Inferior parietal cortex (tissue), 1 donor: ENCODE results near the gene SREBF1.

ENCODE experiments used
- DNase-seq: peaks from one replicate; pipeline ENCODE4 v3.0.0-alpha.2; 2016; ENCODE audit errors: extremely low spot score

The SREBF1 gene

GRCh38 chr17:17859909-17860765 lies 23.4 kb upstream of the SREBF1 start:
- peak; percentile 83 for DNase-seq

DNA sequence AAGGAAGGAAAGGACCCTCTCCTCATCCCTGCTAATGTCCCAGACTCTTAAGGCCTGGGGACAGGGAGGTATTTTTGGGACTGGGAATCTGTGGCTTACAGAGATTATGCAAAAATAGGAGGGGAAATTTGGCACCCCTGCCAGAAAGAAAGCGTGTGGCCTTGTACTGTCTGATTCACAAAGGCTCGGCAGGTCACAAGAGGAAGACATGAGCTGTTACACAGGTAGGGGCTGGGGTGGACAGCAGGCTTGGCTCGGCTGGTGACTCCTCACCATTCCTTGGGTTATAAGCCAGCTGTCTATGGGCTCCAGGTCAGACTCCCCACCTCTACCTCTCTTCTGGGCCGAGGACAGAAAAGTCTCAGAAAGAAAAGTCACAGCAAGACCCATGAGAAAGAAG lies 20.7 kb upstream of the SREBF1 start:
- DNase-seq: no peak

DNA sequence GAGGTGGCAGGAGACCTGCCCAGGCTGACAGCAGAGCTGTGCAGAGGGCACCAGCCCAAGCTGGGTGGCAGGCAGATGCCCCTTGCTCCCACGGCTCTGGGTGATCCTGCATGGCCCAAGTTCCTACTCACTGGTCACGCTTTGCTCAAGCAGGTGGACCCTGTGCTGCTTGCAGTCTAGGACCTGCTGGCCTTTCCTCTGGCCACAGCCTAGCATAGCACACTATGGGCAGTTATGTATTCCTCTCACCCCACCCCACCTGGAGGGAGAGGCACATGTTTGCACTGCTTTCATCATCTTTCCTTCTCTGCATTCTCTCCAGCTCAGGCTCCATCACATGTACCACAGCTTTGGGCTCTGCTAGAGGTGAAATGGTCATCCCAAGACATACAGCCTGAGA lies 19.6 kb upstream of the SREBF1 start:
- DNase-seq: no peak

DNA sequence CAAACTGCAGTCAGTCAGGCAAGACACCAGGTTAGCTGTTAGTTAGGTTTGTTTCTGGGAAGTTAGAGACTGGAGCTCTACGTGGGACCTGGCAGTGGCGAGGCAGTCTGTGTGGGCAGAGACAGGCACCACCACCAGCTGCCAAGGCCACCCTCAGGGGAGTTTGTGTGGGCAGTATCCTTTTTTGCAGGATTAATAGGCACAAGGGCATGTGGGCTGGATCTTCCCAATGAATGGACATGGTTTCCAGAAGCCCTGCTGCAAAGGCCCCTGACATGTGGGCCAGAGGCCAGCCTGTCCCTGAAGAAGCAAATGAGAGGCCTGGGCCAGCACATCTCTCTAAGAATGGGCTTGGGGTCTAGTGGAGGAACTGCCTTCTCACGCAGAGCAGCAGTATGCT lies 19.2 kb upstream of the SREBF1 start:
- no peak for DNase-seq

- DNase-seq: no peak
Observed at GRCh38 chr17:17853811-17854447, 17.1 kb upstream of the SREBF1 start.

GRCh38 chr17:17852930-17853329 lies 16.1 kb upstream of the SREBF1 start:
- no peak for DNase-seq

GRCh38 chr17:17851103-17852002 lies 14.6 kb upstream of the SREBF1 start:
- DNase-seq: no peak

DNA sequence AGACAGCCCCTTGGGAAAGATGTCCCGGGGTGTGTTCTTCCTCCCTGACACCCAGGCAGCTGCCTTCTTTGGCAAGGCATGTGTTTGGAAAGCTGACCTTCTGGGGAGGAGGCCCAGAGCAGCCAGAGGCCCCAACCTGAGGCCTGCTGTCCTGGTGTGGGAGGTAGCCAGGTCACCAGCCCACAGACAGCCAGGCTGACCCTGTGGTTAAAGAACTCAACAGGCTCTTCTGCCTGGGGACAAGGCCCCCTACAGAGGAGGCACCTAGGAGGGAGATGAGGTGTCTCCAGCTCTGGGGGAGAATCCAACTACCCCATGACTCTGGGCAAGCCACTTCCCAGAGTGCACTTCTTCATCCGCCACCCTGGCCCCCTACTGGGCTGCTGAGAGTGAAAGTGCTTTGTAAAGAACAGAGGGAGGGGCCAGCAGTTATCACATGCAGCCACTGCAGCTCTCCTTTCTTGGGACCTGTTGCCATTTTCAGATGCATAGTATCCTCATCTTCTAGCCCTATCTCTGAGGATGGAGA lies 13.1 kb upstream of the SREBF1 start:
- peak; percentile 63 for DNase-seq

DNA sequence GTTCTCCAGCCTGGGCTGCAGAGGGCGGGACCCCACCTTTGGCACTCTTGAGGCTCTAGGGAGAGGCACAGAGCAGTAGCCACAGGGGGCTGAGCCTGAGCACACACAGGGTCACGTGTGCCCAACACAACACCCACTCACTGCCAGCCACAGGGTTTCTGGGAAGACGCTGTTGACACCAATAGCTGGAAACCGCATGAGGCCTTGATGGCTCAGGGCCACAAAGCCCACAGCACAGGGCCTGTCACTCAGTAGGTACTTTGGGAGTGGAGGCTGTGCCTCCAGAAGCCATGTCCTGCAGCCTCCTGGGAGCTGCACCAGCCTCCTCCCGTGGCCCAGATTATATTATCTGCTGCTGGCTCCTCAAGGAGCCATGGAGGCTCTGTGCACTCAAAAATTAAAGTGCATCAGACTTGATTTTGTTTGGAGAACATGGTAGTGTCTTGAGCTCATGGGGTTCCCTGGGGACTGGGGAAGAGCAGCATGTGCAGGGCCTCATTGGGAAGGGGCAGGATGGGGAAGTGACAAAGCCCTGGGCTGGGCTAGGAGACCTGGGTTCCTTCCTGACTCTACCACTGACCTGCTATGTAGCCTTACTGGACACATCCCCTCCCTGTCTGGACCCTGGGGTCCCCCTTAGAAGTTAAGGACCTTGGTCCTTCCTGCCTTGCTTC lies 12.5 kb upstream of the SREBF1 start:
- no peak for DNase-seq

DNA sequence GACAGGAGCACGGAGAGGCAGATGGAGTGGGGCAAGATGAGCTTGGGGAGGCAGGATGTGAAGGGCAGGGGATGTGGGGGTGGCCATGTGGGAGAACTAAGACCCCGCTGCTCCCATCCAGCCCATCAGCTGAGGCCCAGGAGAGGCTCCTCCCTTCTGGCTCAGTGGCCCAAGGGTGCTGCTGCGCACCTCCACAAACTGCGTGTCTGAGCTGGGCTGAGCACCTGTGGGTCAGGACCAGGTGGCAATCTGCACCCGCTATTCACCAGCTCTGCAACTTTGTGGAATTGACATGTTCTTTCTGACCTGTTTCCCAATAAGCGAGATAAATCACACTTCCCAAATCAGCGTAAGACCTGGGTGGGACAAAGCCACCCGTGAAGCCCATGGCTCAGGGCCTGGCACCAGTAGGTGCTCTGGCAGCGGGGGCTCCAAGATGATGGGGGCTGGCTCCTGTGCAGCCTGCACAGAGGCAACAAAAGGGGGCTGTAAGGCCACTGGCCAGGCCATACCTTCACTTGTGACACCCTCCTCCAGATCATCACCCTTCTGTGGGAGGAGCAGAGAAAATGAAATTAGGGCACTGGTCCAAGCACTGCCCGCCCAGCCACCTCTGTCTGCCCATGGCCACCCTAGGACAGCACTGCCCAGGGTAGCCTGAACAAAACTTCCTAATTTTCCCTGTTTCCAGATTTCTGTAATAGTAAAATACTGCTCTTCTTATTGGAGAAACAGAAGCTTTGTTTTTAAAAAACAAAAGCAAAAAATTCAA lies 11.7 kb upstream of the SREBF1 start:
- no peak for DNase-seq

GRCh38 chr17:17847726-17848125 lies 10.9 kb upstream of the SREBF1 start:
- DNase-seq: no peak

GRCh38 chr17:17847118-17847689 lies 10.4 kb upstream of the SREBF1 start:
- DNase-seq: no peak

- no peak for DNase-seq
Observed at GRCh38 chr17:17846645-17847044, 9.9 kb upstream of the SREBF1 start.

- no peak for DNase-seq
Observed at GRCh38 chr17:17846003-17846402, 9.2 kb upstream of the SREBF1 start.

DNA sequence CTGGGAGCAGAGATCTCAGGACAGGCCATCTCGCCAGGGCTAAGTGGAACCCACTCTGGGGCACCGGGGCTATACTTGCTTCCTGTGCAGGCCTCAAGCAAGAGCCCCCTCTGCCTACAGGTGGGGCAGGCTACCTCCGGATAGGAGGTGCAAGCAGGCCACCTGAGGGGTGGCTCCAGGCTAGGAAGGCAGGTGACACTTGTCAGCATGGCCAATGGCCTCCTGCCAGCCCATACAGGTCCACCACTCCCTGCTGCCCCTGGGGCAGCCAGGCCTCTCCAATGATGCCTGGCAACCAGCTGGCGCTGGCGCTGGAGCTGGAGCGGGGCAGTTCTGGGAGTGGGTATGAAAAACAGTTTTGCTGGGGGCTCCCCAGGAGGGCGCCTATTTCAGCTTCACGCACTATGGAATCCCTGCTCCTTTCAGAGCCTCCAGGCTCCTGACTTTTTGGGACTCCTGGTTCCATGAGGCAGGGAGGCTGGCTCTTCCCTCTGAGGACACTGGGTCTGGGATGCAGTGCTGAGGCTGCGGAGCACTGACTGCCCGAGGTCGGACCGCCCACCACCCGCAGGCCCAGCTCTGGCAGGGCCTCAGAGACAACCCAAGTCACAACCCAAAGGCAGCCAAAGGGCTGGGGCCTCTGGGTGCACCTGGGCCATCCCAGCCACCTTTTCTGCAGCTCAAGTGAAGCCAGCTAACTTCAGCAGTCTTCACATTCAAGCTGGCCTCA lies 8.4 kb upstream of the SREBF1 start:
- DNase-seq: no peak

GRCh38 chr17:17844500-17844899 lies 7.7 kb upstream of the SREBF1 start:
- peak; percentile 27 for DNase-seq

GRCh38 chr17:17844079-17844478 lies 7.3 kb upstream of the SREBF1 start:
- DNase-seq: no peak

- DNase-seq: no peak
Observed at GRCh38 chr17:17843096-17843495, 6.3 kb upstream of the SREBF1 start.

GRCh38 chr17:17842111-17842876 lies 5.5 kb upstream of the SREBF1 start:
- no peak for DNase-seq
